GM18520 (cell line): ENCODE data around the gene LIN9.

Experiments used
- ATAC-seq: cut with Tn5 transposase; IDR thresholded peaks from one replicate; pipeline ENCODE4 v1.9.1; 2021; ENCODE audit not compliant: unreplicated experiment

The LIN9 gene

DNA sequence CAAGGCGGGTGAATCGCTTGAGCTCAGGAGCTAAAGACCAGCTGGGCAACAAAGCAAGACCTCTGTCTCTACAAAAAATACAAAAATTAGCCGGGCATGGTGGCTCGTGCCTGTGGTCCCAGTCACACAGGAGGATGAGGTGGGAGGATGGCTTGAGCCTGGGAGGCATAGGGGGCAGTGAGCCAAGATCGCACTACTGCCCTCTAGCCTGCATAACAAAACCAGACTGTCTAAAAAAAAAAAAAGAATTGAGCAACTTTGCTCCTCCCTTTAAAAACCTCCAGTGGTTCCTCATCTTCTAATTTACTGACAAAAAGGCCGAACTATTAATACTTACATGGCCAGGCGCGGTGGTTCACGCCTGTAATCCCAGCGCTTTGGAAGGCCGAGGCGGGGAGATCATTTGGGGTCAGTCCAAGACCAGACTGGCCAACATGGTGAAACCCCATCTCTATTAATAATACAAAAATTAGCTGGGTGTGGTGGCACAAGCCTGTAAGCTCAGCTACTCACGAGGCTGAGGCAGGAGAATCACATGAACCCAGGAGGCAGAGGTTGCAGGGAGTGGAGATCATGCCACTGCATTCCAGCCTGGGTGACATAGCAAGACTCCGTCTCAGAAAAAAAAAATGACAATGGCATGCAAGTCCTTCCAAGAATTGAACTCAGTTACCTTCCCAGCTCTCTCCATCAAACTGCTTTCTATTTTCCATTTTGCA is 126.8 kb downstream of the LIN9 start:
- no peak for ATAC-seq
